NCI-H187 treated with DMSO at 0.1 percent for 48 hours (cell line): Measurements from ENCODE around the gene IGFBPL1.

Experiments used
- DNase-seq: peaks from one replicate; lab custom pipeline; 2025; lab: John Stamatoyannopoulos, UW

Gene IGFBPL1

DNA sequence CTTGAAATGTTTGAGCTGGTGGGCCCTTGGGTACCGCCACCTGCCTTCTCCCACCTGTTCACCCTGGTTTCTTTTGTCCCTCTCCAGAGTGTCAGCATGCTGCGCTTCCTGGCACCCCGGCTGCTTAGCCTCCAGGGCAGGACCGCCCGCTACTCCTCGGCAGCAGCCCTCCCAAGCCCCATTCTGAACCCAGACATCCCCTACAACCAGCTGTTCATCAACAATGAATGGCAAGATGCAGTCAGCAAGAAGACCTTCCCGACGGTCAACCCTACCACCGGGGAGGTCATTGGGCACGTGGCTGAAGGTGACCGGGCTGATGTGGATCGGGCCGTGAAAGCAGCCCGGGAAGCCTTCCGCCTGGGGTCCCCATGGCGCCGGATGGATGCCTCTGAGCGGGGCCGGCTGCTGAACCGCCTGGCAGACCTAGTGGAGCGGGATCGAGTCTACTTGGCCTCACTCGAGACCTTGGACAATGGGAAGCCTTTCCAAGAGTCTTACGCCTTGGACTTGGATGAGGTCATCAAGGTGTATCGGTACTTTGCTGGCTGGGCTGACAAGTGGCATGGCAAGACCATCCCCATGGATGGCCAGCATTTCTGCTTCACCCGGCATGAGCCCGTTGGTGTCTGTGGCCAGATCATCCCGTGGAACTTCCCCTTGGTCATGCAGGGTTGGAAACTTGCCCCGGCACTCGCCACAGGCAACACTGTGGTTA, 28.4 kb downstream of the IGFBPL1 start:
- DNase-seq = no peak

GRCh38 chr9:38394416-38394815, 29.8 kb downstream of the IGFBPL1 start:
- DNase-seq = no peak

DNA sequence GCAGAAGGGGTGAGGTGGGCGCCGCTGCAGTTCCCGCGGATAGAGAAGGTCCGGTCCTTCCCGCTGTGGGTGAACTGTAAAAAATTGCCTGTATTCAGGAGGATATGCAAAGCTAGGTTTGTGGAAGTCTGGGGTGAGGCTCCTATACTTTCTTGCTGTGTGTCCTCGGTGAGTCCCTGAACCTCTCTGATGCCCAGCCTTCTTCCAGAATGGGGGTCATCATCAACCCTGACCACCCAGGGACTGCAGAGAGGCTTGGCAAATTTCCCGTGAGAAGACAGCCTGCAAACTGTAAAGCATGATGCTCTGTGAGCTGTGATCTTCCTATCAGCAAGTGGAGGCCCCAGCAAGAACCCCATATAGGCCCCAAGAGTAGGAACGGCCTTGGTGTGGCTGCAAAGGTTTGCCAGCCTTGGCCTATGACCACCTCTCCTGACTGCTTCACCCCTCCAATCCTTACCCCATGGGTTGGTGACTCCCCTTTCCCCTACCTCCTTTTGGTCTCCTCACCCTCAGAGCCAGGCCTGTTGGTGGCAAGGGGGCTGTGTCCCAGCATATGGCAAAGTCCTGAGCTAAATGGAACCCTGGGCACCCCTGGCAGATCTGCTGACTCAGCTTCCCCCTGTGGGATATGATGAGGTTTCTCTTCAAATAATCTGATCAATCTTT, 31.0 kb downstream of the IGFBPL1 start:
- DNase-seq = no peak

GRCh38 chr9:38392235-38393127, 31.8 kb downstream of the IGFBPL1 start, which contains the start of gene ALDH1B1:
ALDH1B1 (plus strand) TSS chr9:38392702; CDS start chr9:38395749, 3,047 bp downstream.
- DNase-seq = no peak

GRCh38 chr9:38391278-38392118, 32.8 kb downstream of the IGFBPL1 start:
- DNase-seq = no peak

DNA sequence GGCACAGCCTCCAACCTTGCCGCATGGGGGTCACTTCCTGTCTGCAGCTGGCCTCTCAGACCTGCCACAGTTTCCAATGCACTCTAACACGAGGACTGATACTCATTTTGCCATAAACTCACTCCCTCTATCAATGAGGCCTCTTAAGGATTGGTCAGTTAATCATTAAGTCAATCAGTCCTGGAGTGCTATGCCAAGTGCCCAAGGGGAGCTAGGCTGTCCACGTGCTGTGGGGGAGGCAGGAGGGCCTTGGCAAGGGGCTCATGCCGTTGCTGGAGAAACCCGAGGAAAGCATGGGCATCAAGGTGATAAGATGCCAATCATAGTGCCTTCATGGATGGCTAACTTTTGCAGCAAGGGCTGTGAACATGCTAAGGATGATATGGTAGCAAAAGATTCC, 33.4 kb downstream of the IGFBPL1 start:
- no peak for DNase-seq

GRCh38 chr9:38390442-38390841, 33.8 kb downstream of the IGFBPL1 start:
- DNase-seq = no peak

DNA sequence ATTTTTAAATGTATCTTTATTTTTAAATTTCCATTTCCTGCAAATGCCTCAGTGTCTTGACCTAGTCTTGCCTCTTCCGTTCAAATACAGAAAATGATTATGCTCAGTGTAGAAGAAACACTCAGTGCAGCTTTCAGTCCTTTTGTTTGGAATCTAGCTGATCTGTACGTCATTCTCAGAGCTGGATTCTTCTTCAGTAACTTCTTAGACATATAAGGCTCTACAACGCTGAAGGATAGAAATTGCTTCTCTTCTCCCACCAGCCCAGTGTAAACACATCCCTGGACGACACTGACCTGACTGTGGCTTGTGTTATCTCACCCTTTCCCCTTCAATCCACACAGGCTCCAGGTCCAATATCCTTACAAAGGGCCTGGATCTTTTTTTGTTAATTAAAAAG, 34.9 kb downstream of the IGFBPL1 start:
- DNase-seq = no peak

DNA sequence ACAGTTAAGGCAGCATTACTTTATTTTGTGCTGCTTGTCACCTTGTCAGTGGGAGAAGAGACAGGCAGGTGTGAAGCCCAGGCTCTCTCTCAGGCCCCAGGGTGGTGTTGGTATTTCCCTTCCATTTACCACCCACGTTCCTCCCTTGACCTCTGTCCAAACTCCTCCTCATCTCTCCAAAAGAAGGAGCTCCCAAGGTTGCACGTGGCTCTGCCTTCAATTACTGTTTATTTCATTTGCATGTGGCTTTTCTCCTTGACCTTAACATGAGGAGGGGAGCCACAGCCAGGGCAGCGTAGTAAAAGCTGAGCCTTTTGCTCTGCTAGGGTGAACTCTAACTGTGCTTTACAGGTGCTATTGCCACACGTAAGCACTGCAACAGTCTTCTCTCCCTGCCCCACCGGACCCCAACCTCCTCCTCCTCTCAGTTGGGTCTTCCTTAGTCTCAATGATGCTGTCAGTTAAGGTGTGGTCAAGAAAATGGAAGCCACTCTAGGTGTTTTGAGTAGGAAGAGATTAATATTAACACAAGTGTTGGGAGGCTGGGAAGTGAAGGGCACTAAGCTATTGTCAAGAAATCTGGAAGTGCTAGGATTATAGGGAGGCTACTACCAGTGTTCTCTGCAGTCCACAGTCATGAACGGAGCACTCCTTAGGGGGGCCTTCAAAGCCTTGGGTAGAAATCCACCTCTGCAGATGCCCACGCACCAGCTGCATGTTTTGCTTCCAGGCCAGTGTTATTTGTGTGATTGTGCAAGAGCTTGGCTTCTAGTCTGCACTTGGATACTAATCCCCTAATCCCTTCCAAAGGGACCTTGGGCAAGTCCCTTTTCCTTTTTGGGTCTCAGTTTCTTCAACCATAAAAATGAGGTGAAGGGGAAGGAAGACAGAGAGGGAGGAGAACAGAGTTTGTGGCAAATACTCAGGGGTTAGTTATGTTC, 35.7 kb downstream of the IGFBPL1 start:
- no peak for DNase-seq

DNA sequence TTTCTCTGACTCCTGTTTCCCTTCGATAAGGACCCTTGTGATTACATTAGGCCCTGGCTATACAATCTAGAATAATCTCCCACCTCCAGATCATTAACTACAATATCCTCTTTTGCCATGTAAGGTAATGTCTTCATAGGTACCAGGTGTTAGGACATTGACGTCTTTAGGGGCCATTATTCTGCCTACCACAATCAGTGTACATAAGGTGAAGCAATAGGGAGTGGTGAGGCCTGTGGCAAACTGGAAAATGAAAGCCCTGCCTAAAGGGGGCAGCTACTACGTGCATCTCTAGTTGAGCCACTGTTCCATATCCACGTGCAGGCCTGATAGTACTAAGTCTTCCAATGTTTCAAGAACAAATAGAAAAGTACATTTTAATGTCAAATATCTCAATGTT, 36.5 kb downstream of the IGFBPL1 start:
- no peak for DNase-seq

DNA sequence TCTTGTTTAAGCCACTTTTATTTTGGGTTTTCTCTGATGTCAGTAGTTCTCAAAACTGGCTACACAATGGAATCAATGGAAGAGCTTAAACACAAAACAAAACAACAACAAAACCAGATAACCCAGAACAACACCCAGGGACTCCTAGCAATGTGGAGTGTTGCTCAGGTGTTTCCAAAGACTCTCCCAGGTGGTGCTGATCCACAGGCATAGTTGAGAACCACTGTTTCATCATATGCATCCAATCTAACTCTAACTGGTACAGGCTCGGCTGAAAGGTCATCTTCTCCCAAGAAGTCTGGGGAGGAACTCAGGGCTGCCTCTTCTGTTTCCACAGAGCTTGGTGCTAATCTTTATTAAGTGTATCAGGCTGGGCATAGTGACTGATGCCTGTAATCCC, 37.2 kb downstream of the IGFBPL1 start:
- no peak for DNase-seq

DNA sequence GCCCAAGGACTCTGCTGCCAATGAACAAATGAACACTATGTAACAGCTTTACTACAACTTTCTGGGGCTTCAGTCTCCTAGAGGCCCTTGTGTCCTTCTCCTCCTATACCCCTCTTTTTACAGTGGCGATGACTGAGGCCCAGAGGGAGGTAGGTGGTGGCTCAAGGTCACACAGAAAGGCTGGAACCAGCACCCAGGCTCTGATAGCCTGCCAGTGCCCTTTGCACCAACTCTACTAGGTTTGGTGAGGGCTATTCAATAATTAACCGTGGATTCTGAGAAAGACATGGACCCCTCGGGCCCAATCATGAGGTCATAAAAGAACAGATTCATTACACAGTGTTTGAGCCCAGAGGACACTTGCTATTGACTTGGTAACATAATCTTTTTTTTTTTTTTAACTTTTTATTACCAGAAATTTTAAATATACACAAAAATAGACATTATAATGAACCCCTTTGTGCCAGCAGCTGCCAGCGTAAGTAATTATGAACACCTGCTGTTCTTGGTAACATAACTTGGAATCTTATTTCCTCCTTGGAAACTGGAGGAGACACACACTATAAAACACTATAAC, 37.8 kb downstream of the IGFBPL1 start:
- no peak for DNase-seq

- DNase-seq = no peak
Observed at GRCh38 chr9:38385896-38386295, 38.4 kb downstream of the IGFBPL1 start.

DNA sequence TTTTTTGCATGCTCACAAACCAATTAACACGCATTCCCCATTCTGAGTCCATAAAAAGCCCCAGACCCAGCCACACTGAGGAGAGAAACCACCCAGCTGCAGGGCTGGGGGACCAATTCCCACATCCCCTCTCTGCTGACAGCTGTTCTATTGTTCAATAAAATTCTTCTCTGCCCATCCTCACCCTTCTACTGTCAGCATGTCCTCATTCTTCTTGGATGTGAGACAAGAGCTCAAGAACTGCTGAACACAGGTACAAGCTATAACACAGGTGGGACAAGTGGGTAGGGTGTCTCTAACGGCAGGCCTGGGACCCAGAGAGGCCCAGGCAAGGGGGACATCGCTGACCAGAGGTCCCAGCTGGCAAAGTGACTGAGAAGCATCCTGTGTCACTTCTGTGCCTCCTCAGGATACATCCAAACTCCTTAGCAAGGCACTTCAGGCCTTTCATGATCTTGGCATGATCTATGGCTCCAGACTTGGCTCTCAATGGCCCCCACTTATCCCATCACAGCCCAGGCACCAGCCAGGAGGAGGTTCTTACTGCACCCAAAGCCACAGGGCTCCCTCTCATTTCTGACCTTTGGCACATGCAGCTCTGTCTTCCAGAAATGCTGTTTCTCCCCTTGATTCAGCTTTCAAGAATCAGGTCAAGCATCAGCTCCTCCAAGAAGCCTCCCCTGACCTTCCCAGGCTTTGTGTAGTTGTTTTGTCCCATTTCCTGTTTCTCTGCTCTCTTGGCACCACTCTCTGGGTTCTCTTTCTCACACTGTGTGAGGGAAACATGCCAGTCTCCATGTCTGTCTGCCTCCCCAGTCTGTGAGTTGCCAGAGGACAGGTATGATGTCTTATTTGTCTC, 39.0 kb downstream of the IGFBPL1 start:
- no peak for DNase-seq

DNA sequence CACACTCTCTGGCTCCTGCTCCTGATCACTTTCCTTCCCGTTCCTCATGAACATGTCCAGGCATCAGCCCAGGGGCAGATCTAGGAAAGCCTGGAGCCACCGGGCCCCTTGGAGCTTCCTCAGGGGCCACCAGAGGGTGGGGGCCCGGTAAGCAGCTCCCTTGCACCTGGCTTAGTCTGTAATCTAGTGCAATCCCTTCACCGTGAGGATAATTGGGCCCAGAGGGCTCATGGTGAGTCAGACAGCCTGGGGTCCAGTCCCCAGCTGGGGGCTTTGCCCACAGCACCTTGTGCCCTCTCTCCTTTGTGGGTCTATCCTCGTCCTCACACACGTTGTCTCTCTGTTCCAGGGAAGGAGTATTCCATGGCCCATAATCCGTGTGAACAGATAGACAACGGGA, 42.1 kb downstream of the IGFBPL1 start:
- no peak for DNase-seq

GRCh38 chr9:38380872-38381534, 43.3 kb downstream of the IGFBPL1 start:
- DNase-seq = no peak

- DNase-seq = no peak
Observed at GRCh38 chr9:38380230-38380871, 43.9 kb downstream of the IGFBPL1 start.
